Neural cell (in vitro differentiated cells): ENCODE results near the gene CEP97.

ENCODE experiments used
- EP300 ChIP-seq: fragments of 450-650 bp; conservative IDR thresholded peaks from 2 replicates; pipeline ENCODE4 v1.6.1; 2014; ENCODE audit warnings: antibody characterized with exemption, mild to moderate bottlenecking, moderate library complexity; ENCODE audit not compliant: poor library complexity, severe bottlenecking
- EZH2 ChIP-seq: fragments of 200-600, 300-800 bp; shearing (Covaris generic), sonication (generic); IDR thresholded peaks from 2 replicates; pipeline ENCODE4 v1.6.1; 2014; ENCODE audit warnings: antibody characterized with exemption, low read length, borderline replicate concordance, mild to moderate bottlenecking; ENCODE audit not compliant: insufficient read depth, poor library complexity, severe bottlenecking
- MXI1 ChIP-seq: fragments of 450-650 bp; conservative IDR thresholded peaks from 2 replicates; pipeline ENCODE4 v1.6.1; 2014; ENCODE audit warnings: antibody characterized with exemption, mild to moderate bottlenecking; ENCODE audit not compliant: poor library complexity, severe bottlenecking
- POLR2AphosphoS5 ChIP-seq: IDR thresholded peaks from 2 replicates; pipeline ENCODE4 v1.6.1; 2012
- RAD21 ChIP-seq: fragments of 450-650 bp; conservative IDR thresholded peaks from 2 replicates; pipeline ENCODE4 v1.6.1; 2014; ENCODE audit warnings: antibody characterized with exemption, mild to moderate bottlenecking, moderate library complexity
- SMC3 ChIP-seq: fragments of 450-650 bp; conservative IDR thresholded peaks from 2 replicates; pipeline ENCODE4 v1.6.1; 2014; ENCODE audit warnings: antibody characterized with exemption, mild to moderate bottlenecking, moderate library complexity; ENCODE audit not compliant: poor library complexity
- TAF1 ChIP-seq: IDR thresholded peaks from 2 replicates; pipeline ENCODE4 v1.6.1; 2012; ENCODE audit warnings: low read depth
- TF ChIP-seq, protein P1 (sequence below): fragments of 450-650 bp; IDR thresholded peaks from 2 replicates; pipeline ENCODE4 v1.5.1; 2014; ENCODE audit warnings: antibody characterized with exemption, mild to moderate bottlenecking, moderate library complexity; ENCODE audit not compliant: poor library complexity, severe bottlenecking
- TF ChIP-seq, protein P2 (sequence below): IDR thresholded peaks from 2 replicates; pipeline ENCODE4 v1.6.1; 2012; ENCODE audit warnings: borderline replicate concordance

DNA sequence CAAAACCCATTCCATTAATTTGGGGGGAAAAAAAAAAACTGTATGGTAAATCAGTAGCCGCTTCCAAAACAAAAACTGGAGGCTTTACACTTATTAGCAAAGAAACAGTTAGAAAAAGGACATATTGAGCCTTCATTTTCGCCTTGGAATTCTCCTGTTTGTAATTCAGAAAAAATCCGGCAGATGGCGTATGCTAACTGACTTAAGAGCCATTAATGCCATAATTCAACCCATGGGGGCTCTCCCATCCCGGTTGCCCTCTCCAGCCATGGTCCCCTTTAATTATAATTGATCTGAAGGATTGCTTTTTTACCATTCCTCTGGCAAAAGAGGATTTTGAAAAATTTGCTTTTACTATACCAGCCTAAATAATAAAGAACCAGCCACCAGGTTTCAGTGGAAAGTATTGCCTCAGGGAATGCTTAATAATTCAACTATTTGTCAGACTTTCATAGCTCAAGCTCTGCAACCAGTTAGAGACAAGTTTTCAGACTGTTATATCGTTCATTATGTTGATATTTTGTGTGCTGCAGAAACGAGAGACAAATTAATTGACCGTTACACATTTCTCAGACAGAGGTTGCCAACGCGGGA is 28.5 kb upstream of the CEP97 start:
- TF ChIP-seq, protein P1, sequence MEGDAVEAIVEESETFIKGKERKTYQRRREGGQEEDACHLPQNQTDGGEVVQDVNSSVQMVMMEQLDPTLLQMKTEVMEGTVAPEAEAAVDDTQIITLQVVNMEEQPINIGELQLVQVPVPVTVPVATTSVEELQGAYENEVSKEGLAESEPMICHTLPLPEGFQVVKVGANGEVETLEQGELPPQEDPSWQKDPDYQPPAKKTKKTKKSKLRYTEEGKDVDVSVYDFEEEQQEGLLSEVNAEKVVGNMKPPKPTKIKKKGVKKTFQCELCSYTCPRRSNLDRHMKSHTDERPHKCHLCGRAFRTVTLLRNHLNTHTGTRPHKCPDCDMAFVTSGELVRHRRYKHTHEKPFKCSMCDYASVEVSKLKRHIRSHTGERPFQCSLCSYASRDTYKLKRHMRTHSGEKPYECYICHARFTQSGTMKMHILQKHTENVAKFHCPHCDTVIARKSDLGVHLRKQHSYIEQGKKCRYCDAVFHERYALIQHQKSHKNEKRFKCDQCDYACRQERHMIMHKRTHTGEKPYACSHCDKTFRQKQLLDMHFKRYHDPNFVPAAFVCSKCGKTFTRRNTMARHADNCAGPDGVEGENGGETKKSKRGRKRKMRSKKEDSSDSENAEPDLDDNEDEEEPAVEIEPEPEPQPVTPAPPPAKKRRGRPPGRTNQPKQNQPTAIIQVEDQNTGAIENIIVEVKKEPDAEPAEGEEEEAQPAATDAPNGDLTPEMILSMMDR: peak; percentile 81
- TF ChIP-seq MXI1 (no peak), RAD21 (peak; percentile 70), SMC3 (peak; percentile 79), TAF1 (no peak), POLR2AphosphoS5 (no peak), EZH2 (no peak), EP300 (no peak)
- TF ChIP-seq, protein P2, sequence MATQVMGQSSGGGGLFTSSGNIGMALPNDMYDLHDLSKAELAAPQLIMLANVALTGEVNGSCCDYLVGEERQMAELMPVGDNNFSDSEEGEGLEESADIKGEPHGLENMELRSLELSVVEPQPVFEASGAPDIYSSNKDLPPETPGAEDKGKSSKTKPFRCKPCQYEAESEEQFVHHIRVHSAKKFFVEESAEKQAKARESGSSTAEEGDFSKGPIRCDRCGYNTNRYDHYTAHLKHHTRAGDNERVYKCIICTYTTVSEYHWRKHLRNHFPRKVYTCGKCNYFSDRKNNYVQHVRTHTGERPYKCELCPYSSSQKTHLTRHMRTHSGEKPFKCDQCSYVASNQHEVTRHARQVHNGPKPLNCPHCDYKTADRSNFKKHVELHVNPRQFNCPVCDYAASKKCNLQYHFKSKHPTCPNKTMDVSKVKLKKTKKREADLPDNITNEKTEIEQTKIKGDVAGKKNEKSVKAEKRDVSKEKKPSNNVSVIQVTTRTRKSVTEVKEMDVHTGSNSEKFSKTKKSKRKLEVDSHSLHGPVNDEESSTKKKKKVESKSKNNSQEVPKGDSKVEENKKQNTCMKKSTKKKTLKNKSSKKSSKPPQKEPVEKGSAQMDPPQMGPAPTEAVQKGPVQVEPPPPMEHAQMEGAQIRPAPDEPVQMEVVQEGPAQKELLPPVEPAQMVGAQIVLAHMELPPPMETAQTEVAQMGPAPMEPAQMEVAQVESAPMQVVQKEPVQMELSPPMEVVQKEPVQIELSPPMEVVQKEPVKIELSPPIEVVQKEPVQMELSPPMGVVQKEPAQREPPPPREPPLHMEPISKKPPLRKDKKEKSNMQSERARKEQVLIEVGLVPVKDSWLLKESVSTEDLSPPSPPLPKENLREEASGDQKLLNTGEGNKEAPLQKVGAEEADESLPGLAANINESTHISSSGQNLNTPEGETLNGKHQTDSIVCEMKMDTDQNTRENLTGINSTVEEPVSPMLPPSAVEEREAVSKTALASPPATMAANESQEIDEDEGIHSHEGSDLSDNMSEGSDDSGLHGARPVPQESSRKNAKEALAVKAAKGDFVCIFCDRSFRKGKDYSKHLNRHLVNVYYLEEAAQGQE: no peak
